ENCODE results near the gene MAGEF1. TPM values are rescaled to one million over a fixed set of nuclear protein-coding genes. Genes with fewer than 3 reads are reported as not detected.

Gene MAGEF1
- total RNA-seq, 1 donor from 2014 or later, result 80.3 TPM

DNA sequence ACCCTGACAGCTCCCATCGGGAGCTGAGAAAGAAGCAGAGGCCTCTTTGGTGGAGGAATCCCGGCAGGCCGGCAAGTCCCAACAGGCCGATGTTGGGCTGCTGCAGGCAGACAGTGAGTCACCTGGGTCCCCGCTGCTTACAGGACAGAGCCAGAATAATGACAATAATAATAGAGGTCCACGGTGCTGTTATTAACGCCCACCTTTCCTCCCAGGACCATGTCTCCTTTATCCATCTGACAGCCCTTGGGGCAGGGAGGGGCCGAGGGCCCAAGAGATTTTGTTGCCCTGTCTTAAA lies 29.3 kb upstream of the MAGEF1 start:
- no peak for DNase-seq (ENCODE audit: low read depth, low spot score)
- Mint-ChIP-seq H3K4me3 (no peak overlapping the region), H3K9me3 (no peaks in the 10 kb centered on the region), H3K27me3 (ENCODE audit: low read depth) (no peaks in the 10 kb centered on the region), H3K4me1 (peaks cover 19% of the 10 kb centered on the region), H3K27ac (ENCODE audit: unreplicated experiment) (no peak overlapping the region), H3K36me3 (ENCODE audit: low read depth) (no peaks in the 10 kb centered on the region)
- TF ChIP-seq, protein P1, sequence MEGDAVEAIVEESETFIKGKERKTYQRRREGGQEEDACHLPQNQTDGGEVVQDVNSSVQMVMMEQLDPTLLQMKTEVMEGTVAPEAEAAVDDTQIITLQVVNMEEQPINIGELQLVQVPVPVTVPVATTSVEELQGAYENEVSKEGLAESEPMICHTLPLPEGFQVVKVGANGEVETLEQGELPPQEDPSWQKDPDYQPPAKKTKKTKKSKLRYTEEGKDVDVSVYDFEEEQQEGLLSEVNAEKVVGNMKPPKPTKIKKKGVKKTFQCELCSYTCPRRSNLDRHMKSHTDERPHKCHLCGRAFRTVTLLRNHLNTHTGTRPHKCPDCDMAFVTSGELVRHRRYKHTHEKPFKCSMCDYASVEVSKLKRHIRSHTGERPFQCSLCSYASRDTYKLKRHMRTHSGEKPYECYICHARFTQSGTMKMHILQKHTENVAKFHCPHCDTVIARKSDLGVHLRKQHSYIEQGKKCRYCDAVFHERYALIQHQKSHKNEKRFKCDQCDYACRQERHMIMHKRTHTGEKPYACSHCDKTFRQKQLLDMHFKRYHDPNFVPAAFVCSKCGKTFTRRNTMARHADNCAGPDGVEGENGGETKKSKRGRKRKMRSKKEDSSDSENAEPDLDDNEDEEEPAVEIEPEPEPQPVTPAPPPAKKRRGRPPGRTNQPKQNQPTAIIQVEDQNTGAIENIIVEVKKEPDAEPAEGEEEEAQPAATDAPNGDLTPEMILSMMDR (conservative IDR thresholded peaks at IDR 0.05), result no peak

DNA sequence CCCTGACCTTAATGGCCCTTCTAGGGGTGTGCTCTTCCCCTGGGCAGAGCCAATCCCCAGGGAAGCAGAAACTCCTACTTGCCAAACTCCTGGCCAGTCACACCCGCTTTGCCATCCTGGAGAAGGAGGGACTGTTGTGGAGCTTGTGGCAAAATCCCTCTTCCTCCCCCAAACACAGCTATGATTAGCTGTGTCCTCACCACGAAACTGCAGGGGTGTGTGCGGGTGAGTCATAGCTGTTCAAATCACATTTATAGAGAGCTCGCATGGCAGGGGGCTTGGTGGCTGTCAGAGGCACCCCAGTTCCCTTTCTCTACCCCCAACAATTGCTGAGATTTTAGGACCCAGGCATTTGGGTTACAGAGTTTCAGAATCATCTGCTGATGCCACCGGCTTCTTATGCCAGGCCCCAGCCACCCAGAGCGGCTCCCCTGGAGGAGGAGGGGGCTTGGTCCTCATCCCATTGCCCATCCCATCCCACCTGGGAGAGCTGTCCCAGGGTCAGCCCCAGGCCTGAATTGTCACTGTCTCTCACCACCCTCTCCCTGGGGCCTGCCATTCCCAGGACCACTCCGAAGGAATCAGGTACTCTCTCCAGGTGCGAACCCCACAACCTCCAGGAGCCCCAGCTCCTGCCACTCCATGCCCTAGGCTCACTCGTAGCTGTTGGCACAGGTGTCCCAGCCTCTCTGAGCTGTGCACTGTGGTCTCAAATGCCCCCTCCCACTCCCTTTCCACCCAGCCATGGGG lies 28.8 kb upstream of the MAGEF1 start:
- Mint-ChIP-seq H3K9me3 (no peaks in the 10 kb centered on the region), H3K27me3 (ENCODE audit: low read depth) (no peaks in the 10 kb centered on the region), H3K36me3 (ENCODE audit: low read depth) (no peaks in the 10 kb centered on the region), H3K4me3 (no peak overlapping the region), H3K4me1 (peaks cover 19% of the 10 kb centered on the region), H3K27ac (ENCODE audit: unreplicated experiment) (no peak overlapping the region)
- no peak for DNase-seq (ENCODE audit: low read depth, low spot score)
- TF ChIP-seq, protein P1 (conservative IDR thresholded peaks at IDR 0.05), result no peak

DNA sequence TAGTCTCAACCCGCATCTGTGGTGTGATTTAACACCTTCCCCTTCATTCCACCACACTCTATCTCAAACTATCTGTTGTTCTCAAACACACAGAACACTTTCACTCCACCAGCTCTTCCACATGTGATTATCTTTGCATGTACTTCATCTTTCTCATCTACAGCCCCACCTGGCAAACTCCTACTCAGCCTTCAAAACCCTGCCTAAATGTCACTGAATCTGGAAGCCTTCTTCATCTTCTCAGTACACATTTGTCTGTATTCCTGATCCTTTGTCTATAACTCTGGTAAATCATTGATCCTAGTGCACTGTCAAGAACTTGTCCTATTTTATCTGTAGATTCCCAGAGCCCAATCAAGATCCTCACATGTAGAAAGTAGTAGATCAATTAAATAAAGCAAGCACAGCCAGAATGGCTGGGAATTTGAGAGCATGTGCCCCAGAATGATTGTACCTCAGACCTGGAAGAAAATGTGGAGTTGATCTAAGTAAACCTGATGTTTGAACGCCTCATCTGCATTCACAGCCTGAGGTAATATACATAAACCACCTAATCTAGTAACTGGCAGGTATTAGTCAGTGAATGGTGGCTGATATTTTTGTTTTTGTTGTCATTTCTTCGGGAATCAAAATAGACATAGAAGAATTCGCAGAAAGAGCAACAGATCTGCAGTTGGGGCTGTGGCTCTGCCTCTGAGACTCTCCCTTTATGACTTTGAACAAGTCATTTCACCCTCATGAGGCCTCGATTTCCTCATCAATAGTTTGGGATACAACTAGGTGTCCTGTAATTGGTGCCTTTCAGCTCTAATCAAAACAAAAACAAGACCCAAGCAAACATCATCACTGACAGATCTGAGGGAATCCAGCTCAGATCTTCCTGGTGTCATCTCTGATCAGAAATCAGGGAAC lies 28.0 kb upstream of the MAGEF1 start:
- TF ChIP-seq, protein P1 (conservative IDR thresholded peaks at IDR 0.05), result no peak
- H3K27me3 Mint-ChIP-seq (ENCODE audit: low read depth), result no peaks in the 10 kb centered on the region
- H3K4me3 Mint-ChIP-seq, result no peak overlapping the region
- H3K4me1 Mint-ChIP-seq, result peaks cover 19% of the 10 kb centered on the region
- no peaks in the 10 kb centered on the region for H3K36me3 Mint-ChIP-seq (ENCODE audit: low read depth)
- no peaks in the 10 kb centered on the region for H3K9me3 Mint-ChIP-seq
- H3K27ac Mint-ChIP-seq (ENCODE audit: unreplicated experiment), result no peak overlapping the region
- DNase-seq (ENCODE audit: low read depth, low spot score), result no peak

DNA sequence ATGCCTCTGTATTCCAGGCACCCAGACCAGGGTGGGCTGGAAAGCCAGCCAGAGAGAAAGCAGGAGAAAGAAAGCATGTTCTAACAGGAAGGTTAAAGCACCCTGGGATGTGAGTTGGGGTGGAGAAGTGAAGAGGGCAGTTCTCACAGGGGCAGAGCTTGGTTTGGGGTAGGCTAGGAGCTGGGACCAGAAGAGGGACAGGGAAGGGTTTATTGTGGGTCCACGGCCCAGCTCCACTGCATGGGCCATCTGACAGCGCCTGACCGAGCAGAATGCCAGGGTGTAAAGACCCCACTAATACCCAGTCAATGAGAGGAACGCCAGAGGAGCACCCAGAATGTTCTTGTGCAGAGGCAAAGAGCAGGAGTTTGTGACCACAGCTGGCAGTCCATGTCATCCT lies 27.1 kb upstream of the MAGEF1 start:
- no peaks in the 10 kb centered on the region for H3K9me3 Mint-ChIP-seq
- TF ChIP-seq, protein P1 (conservative IDR thresholded peaks at IDR 0.05), result no peak
- no peak overlapping the region for H3K27ac Mint-ChIP-seq (ENCODE audit: unreplicated experiment)
- peaks cover 19% of the 10 kb centered on the region for H3K4me1 Mint-ChIP-seq
- no peaks in the 10 kb centered on the region for H3K27me3 Mint-ChIP-seq (ENCODE audit: low read depth)
- no peak for DNase-seq (ENCODE audit: low read depth, low spot score)
- H3K4me3 Mint-ChIP-seq, result no peak overlapping the region
- H3K36me3 Mint-ChIP-seq (ENCODE audit: low read depth), result no peaks in the 10 kb centered on the region

DNA sequence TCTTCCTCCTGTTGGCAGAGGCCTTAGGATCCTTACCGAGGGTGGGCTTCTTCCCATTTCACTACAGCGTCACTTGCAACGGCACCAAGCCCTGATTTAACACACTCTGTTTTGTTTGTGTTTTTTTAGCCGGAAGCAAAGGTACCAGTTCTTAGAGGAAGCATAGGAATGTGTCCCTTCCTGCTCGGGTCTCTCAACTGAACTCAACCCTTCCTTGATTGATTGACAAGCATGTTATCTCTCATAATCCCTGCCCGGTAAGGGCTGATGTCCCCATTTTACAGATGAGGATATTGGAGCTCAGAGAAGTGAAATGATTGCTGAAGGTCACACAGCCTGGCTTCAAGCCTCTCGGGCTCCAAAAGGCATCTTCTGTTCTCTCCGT lies 26.6 kb upstream of the MAGEF1 start:
- Mint-ChIP-seq H3K27ac (ENCODE audit: unreplicated experiment) (no peak overlapping the region), H3K36me3 (ENCODE audit: low read depth) (no peaks in the 10 kb centered on the region), H3K4me1 (peaks cover 19% of the 10 kb centered on the region), H3K9me3 (no peaks in the 10 kb centered on the region), H3K27me3 (ENCODE audit: low read depth) (no peaks in the 10 kb centered on the region), H3K4me3 (no peak overlapping the region)
- TF ChIP-seq, protein P1 (conservative IDR thresholded peaks at IDR 0.05), result no peak
- DNase-seq (ENCODE audit: low read depth, low spot score), result no peak

Measured in neural crest cell (in vitro differentiated cells).